NB4 (cell line): ENCODE measurements around the gene WDTC1.
"Not testable (repeated sequence)": the region's sequence is repeated elsewhere in the genome, so short reads cannot be mapped to it uniquely, and the experiment has no call there.

Source experiments
- MYC ChIP-seq: IDR thresholded peaks from 2 replicates; pipeline ENCODE4 v1.6.1; 2011; ENCODE audit warnings: low read depth, low read length
- POLR2A ChIP-seq: IDR thresholded peaks from 2 replicates; pipeline ENCODE4 v1.6.1; 2011; ENCODE audit warnings: mild to moderate bottlenecking; ENCODE audit not compliant: insufficient read length; ENCODE audit errors: extremely low read depth
- TF ChIP-seq, protein P1 (sequence below): IDR thresholded peaks from one replicate; pipeline ENCODE4 v1.5.1; 2012; ENCODE audit warnings: low read depth, low read length
- TF ChIP-seq, protein P2 (sequence below): IDR thresholded peaks from 2 replicates; pipeline ENCODE4 v1.6.1; 2011; ENCODE audit warnings: low read depth, low read length

DNA sequence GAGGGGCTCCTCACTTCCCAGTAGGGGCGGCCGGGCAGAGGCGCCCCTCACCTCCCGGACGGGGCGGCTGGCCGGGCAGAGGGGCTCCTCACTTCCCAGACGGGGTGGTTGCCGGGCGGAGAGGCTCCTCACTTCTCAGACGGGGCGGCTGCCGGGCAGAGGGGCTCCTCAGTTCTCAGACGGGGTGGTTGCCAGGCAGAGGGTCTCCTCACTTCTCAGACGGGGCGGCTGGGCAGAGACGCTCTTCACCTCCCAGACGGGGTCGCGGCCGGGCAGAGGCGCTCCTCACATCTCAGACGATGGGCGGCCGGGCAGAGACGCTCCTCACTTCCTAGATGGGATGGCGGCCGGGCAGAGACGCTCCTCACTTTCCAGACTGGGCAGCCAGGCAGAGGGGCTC, 54.7 kb downstream of the WDTC1 start:
- TF ChIP-seq MYC, POLR2A: not testable (repeated sequence)
- TF ChIP-seq, protein P1, sequence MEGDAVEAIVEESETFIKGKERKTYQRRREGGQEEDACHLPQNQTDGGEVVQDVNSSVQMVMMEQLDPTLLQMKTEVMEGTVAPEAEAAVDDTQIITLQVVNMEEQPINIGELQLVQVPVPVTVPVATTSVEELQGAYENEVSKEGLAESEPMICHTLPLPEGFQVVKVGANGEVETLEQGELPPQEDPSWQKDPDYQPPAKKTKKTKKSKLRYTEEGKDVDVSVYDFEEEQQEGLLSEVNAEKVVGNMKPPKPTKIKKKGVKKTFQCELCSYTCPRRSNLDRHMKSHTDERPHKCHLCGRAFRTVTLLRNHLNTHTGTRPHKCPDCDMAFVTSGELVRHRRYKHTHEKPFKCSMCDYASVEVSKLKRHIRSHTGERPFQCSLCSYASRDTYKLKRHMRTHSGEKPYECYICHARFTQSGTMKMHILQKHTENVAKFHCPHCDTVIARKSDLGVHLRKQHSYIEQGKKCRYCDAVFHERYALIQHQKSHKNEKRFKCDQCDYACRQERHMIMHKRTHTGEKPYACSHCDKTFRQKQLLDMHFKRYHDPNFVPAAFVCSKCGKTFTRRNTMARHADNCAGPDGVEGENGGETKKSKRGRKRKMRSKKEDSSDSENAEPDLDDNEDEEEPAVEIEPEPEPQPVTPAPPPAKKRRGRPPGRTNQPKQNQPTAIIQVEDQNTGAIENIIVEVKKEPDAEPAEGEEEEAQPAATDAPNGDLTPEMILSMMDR, result not testable (repeated sequence)
- TF ChIP-seq, protein P2, sequence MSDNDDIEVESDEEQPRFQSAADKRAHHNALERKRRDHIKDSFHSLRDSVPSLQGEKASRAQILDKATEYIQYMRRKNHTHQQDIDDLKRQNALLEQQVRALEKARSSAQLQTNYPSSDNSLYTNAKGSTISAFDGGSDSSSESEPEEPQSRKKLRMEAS, result not testable (repeated sequence)
